OCI-LY3 (cell line): Measurements from ENCODE around the gene DNPEP.
A peak's percentile ranks its signal among the peaks of the same experiment; 100 is the strongest.

Experiments
- H2AFZ ChIP-seq: fragments of 200-600, 300-600 bp; shearing (Covaris generic); 2 replicates; pipeline ENCODE4 v1.6.0; 2014; ENCODE audit warnings: antibody characterized with exemption, low read depth, low read length
- H3K27ac ChIP-seq: fragments of 200-600, 300-600 bp; sonication (generic); 2 replicates; pipeline ENCODE4 v1.5.1; 2014; ENCODE audit warnings: mild to moderate bottlenecking, low read length, moderate library complexity, mixed read lengths
- H3K27me3 ChIP-seq: fragments of 200-600, 300-600 bp; sonication (generic); 2 replicates; pipeline ENCODE4 v1.6.1; 2014; ENCODE audit warnings: low read depth, low read length, mixed read lengths
- H3K36me3 ChIP-seq: fragments of 200-600, 300-600 bp; sonication (generic); replicated peaks from 2 replicates; pipeline ENCODE3; 2014; ENCODE audit warnings: low read depth, low read length, mixed read lengths
- H3K4me1 ChIP-seq: fragments of 300-600, 200-600 bp; sonication (generic); 2 replicates; pipeline ENCODE4 v1.6.1; 2014; ENCODE audit warnings: low read length, mixed read lengths
- H3K4me2 ChIP-seq: fragments of 200-600, 300-600 bp; sonication (generic); 2 replicates; pipeline ENCODE4 v1.6.1; 2014; ENCODE audit warnings: low read length, mixed read lengths
- H3K4me3 ChIP-seq: fragments of 300-600, 200-600 bp; sonication (generic); 2 replicates; pipeline ENCODE4 v1.5.1; 2014; ENCODE audit warnings: antibody characterized with exemption, mild to moderate bottlenecking, low read length, moderate library complexity
- H3K79me2 ChIP-seq: fragments of 300-600, 200-600 bp; shearing (Covaris generic); 2 replicates; pipeline ENCODE4 v1.6.1; 2014; ENCODE audit warnings: mild to moderate bottlenecking, low read length, mixed read lengths
- H3K9ac ChIP-seq: fragments of 300-600, 200-600 bp; shearing (Covaris generic); 2 replicates; pipeline ENCODE4 v1.6.0; 2014; ENCODE audit warnings: mild to moderate bottlenecking, low read length, moderate library complexity
- H3K9me3 ChIP-seq: fragments of 200-600, 300-600 bp; shearing (Covaris generic); 2 replicates; pipeline ENCODE4 v1.6.1; 2014; ENCODE audit warnings: low read length, mixed read lengths; ENCODE audit not compliant: insufficient read depth
- H4K20me1 ChIP-seq: fragments of 200-600, 300-600 bp; sonication (generic); 2 replicates; pipeline ENCODE4 v1.6.1; 2016; ENCODE audit warnings: low read length, mixed read lengths; ENCODE audit not compliant: insufficient read depth
- CTCF ChIP-seq: fragments of 200-600, 300-600 bp; sonication (generic); IDR thresholded peaks from 2 replicates; pipeline ENCODE4 v1.5.1; 2014; ENCODE audit warnings: antibody characterized with exemption, low read length, low read depth
- EZH2phosphoT487 ChIP-seq: fragments of 200-600 bp; shearing (Covaris generic); IDR thresholded peaks from 2 replicates; pipeline ENCODE4 v1.6.1; 2018; ENCODE audit warnings: antibody characterized with exemption, mixed run types, low read depth

Gene DNPEP

GRCh38 chr2:219392754-219393153, 5.0 kb upstream of the DNPEP start:
- TF ChIP-seq CTCF (no peak), EZH2phosphoT487 (no peak)
- Histone ChIP-seq H3K27ac (no peak overlapping the region), H3K36me3 (no peaks in the 10 kb centered on the region), H4K20me1 (no peaks in the 10 kb centered on the region), H3K4me1 (peaks cover 6% of the 10 kb centered on the region; the same call in 1 of the 2 replicates), H2AFZ (no peak overlapping the region), H3K79me2 (no peaks in the 10 kb centered on the region), H3K27me3 (no peaks in the 10 kb centered on the region), H3K9ac (no peak overlapping the region), H3K4me3 (no peak overlapping the region), H3K9me3 (no peaks in the 10 kb centered on the region), H3K4me2 (no peak overlapping the region)

GRCh38 chr2:219388907-219389156, 1.1 kb upstream of the DNPEP start:
- Histone ChIP-seq H3K36me3 (peaks cover 17% of the 10 kb centered on the region), H3K27ac (peak overlapping the region; percentile 15; the same call in 1 of the 2 replicates), H3K79me2 (peaks cover 16% of the 10 kb centered on the region), H3K4me1 (peaks cover 12% of the 10 kb centered on the region), H3K9ac (peak overlapping the region; percentile 70), H2AFZ (peak overlapping the region; percentile 99), H3K9me3 (no peaks in the 10 kb centered on the region), H3K27me3 (no peaks in the 10 kb centered on the region), H4K20me1 (no peaks in the 10 kb centered on the region), H3K4me3 (peak overlapping the region; percentile 78), H3K4me2 (peak overlapping the region; percentile 97)
- TF ChIP-seq EZH2phosphoT487 = no peak
- no peak for TF ChIP-seq CTCF

- Histone ChIP-seq H3K9me3 (no peaks in the 10 kb centered on the region), H3K9ac (peak overlapping the region; percentile 70), H3K27ac (peak overlapping the region; percentile 15; the same call in 1 of the 2 replicates), H3K4me1 (peaks cover 12% of the 10 kb centered on the region), H3K79me2 (peaks cover 16% of the 10 kb centered on the region), H3K36me3 (peaks cover 21% of the 10 kb centered on the region), H4K20me1 (no peaks in the 10 kb centered on the region), H3K27me3 (no peaks in the 10 kb centered on the region), H3K4me3 (peak overlapping the region; percentile 78), H3K4me2 (peak overlapping the region; percentile 97), H2AFZ (peak overlapping the region; percentile 99)
- TF ChIP-seq EZH2phosphoT487 (no peak), CTCF (peak; percentile 38)
These were observed 602 bp upstream of the DNPEP start for GRCh38 chr2:219388121-219388906.

GRCh38 chr2:219386532-219387280, 1.0 kb downstream of the DNPEP start:
- H3K79me2 ChIP-seq = peaks cover 16% of the 10 kb centered on the region
- peak overlapping the region; percentile 98 for H3K4me3 ChIP-seq
- H3K36me3 ChIP-seq = peaks cover 21% of the 10 kb centered on the region
- peak overlapping the region; percentile 97 for H3K9ac ChIP-seq
- H4K20me1 ChIP-seq = no peaks in the 10 kb centered on the region
- TF ChIP-seq EZH2phosphoT487 (no peak), CTCF (no peak)
- H3K4me2 ChIP-seq = peak overlapping the region; percentile 95
- H3K9me3 ChIP-seq = no peaks in the 10 kb centered on the region
- no peaks in the 10 kb centered on the region for H3K27me3 ChIP-seq
- H2AFZ ChIP-seq = peak overlapping the region; percentile 46; the same call in 1 of the 2 replicates
- H3K4me1 ChIP-seq = peaks cover 12% of the 10 kb centered on the region
- peak overlapping the region; percentile 76 for H3K27ac ChIP-seq
